Measurements from ENCODE around the gene AXL.

DNA sequence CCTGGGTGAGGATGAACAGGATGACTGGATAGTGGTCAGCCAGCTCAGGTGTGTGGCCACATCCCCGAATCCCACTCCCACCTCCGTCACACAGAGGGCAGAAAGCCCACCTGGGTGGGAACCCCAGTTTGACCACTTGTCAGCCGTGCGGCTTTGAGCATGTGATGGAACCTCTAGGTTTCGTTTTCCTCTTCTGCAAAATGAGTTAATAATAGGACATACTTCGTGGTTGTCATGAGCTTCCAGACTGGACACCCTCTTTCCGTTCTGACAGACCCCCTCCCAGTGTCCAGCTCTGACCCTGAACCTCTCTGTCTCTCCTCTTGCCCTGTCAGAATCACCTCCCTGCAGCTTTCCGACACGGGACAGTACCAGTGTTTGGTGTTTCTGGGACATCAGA, 1.8 kb downstream of the AXL start:
- TF ChIP-seq, protein P1, sequence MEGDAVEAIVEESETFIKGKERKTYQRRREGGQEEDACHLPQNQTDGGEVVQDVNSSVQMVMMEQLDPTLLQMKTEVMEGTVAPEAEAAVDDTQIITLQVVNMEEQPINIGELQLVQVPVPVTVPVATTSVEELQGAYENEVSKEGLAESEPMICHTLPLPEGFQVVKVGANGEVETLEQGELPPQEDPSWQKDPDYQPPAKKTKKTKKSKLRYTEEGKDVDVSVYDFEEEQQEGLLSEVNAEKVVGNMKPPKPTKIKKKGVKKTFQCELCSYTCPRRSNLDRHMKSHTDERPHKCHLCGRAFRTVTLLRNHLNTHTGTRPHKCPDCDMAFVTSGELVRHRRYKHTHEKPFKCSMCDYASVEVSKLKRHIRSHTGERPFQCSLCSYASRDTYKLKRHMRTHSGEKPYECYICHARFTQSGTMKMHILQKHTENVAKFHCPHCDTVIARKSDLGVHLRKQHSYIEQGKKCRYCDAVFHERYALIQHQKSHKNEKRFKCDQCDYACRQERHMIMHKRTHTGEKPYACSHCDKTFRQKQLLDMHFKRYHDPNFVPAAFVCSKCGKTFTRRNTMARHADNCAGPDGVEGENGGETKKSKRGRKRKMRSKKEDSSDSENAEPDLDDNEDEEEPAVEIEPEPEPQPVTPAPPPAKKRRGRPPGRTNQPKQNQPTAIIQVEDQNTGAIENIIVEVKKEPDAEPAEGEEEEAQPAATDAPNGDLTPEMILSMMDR (IDR thresholded peaks at IDR 0.05): no peak
- no peak for TF ChIP-seq POLR2A (IDR thresholded peaks at IDR 0.05)

Measured in prostate gland (tissue), 2 donors.